ENCODE results near the gene MCF2L2. TPM values are rescaled to one million over a fixed set of nuclear protein-coding genes. Genes with fewer than 3 reads are reported as not detected.

Gene MCF2L2
- total and polyA plus RNA-seq, 9 of the 15 experiments (the other 6 are each of a cell fraction or from before 2014, with no cell fraction given), result 0.56 to 4.2 (median 3.0) TPM

GRCh38 chr3:183410280-183410679 lies 18.1 kb downstream of the MCF2L2 start (continued):
- TF ChIP-seq, protein P1, sequence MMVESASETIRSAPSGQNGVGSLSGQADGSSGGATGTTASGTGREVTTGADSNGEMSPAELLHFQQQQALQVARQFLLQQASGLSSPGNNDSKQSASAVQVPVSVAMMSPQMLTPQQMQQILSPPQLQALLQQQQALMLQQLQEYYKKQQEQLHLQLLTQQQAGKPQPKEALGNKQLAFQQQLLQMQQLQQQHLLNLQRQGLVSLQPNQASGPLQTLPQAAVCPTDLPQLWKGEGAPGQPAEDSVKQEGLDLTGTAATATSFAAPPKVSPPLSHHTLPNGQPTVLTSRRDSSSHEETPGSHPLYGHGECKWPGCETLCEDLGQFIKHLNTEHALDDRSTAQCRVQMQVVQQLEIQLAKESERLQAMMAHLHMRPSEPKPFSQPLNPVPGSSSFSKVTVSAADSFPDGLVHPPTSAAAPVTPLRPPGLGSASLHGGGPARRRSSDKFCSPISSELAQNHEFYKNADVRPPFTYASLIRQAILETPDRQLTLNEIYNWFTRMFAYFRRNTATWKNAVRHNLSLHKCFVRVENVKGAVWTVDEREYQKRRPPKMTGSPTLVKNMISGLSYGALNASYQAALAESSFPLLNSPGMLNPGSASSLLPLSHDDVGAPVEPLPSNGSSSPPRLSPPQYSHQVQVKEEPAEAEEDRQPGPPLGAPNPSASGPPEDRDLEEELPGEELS (CRISPR knock-in tag; IDR thresholded peaks at IDR 0.05; ENCODE audit: borderline replicate concordance), result no peak
- TF ChIP-seq DNMT1 (IDR thresholded peaks at IDR 0.05) (no peak), ZKSCAN3 (CRISPR knock-in tag; IDR thresholded peaks at IDR 0.05) (no peak), ZNF318 (IDR thresholded peaks at IDR 0.05; ENCODE audit: borderline replicate concordance in 1 of 2, low read depth in 1 of 2) (no peak), RFX5 (IDR thresholded peaks at IDR 0.05; ENCODE audit: low read depth, low read length) (no peak), MCM5 (IDR thresholded peaks at IDR 0.05; ENCODE audit: low read depth) (no peak), ZNF764 (CRISPR knock-in tag; IDR thresholded peaks at IDR 0.05; ENCODE audit: low read depth) (no peak), ZNF785 (CRISPR knock-in tag; IDR thresholded peaks at IDR 0.05) (no peak), MEIS2 (IDR thresholded peaks at IDR 0.05; ENCODE audit: partially characterized antibody) (peak; percentile 99), FOXJ2 (tag; IDR thresholded peaks at IDR 0.05) (0 out of 2 replicates have a peak, but pooled peaks have one; percentile 33), RNF2 (IDR thresholded peaks at IDR 0.05) (no peak; the same call in 1 of the 2 replicates), ELF1 (tag; IDR thresholded peaks at IDR 0.05) (no peak)
- TF ChIP-seq, protein P2, sequence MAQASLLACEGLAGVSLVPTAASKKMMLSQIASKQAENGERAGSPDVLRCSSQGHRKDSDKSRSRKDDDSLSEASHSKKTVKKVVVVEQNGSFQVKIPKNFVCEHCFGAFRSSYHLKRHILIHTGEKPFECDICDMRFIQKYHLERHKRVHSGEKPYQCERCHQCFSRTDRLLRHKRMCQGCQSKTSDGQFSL (CRISPR knock-in tag; IDR thresholded peaks at IDR 0.05), result no peak
- TF ChIP-seq, protein P2 (tag; IDR thresholded peaks at IDR 0.05), result no peak
- TF ChIP-seq, protein P3, sequence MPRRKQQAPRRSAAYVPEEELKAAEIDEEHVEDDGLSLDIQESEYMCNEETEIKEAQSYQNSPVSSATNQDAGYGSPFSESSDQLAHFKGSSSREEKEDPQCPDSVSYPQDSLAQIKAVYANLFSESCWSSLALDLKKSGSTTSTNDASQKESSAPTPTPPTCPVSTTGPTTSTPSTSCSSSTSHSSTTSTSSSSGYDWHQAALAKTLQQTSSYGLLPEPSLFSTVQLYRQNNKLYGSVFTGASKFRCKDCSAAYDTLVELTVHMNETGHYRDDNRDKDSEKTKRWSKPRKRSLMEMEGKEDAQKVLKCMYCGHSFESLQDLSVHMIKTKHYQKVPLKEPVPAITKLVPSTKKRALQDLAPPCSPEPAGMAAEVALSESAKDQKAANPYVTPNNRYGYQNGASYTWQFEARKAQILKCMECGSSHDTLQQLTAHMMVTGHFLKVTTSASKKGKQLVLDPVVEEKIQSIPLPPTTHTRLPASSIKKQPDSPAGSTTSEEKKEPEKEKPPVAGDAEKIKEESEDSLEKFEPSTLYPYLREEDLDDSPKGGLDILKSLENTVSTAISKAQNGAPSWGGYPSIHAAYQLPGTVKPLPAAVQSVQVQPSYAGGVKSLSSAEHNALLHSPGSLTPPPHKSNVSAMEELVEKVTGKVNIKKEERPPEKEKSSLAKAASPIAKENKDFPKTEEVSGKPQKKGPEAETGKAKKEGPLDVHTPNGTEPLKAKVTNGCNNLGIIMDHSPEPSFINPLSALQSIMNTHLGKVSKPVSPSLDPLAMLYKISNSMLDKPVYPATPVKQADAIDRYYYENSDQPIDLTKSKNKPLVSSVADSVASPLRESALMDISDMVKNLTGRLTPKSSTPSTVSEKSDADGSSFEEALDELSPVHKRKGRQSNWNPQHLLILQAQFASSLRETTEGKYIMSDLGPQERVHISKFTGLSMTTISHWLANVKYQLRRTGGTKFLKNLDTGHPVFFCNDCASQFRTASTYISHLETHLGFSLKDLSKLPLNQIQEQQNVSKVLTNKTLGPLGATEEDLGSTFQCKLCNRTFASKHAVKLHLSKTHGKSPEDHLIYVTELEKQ (CRISPR knock-in tag; IDR thresholded peaks at IDR 0.05), result no peak
